ENCODE results near the gene SOX5. TPM values are rescaled to one million over a fixed set of nuclear protein-coding genes. Genes with fewer than 3 reads are reported as not detected.

The SOX5 gene
- total RNA-seq, 1 donor from 2014 or later: 21.1 TPM

- no peaks in the 10 kb centered on the region for H3K36me3 ChIP-seq
- TF ChIP-seq CTCF (IDR thresholded peaks at IDR 0.05): no peak
- no peak for TF ChIP-seq POLR2AphosphoS5 (IDR thresholded peaks at IDR 0.05; ENCODE audit: insufficient read depth in 1 of 2, low read depth in 1 of 2)
- no peak for TF ChIP-seq POLR2A (IDR thresholded peaks at IDR 0.05)
- no peaks in the 10 kb centered on the region for H3K27me3 ChIP-seq
- no peak overlapping the region for H3K27ac ChIP-seq
- H3K4me3 ChIP-seq: no peak overlapping the region
- intact Hi-C loops (cut with DNase I): no loop called here
- DNase-seq (ENCODE audit: extremely low spot score in 2 of 2): no peak
- no peaks in the 10 kb centered on the region for H3K9me3 ChIP-seq
- H3K4me1 ChIP-seq: peaks cover 15% of the 10 kb centered on the region
Observed at GRCh38 chr12:23561364-23562345, 387.8 kb downstream of the SOX5 start.

DNA sequence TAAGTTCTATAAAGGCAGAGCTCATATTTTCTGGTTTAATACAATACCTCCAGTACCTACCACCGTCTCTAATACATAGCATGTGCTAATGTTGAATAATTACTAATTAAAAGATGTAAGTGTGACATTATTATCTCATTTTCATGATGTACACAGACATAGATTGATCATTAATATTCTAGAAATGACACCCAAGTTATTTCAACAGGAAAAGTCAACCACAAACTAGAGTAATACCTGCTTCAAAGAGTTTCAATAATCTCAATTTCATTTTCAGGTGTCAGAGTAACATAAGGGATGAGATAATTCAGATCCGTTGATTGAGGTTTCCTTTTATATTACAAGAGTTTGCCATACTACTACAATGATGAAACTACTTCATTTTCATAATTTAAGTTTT is 388.9 kb downstream of the SOX5 start:
- H3K4me1 ChIP-seq: peaks cover 13% of the 10 kb centered on the region
- H3K27me3 ChIP-seq: no peaks in the 10 kb centered on the region
- H3K36me3 ChIP-seq: no peaks in the 10 kb centered on the region
- no peak for TF ChIP-seq CTCF (IDR thresholded peaks at IDR 0.05)
- TF ChIP-seq POLR2A (IDR thresholded peaks at IDR 0.05): no peak
- no peak for TF ChIP-seq POLR2AphosphoS5 (IDR thresholded peaks at IDR 0.05; ENCODE audit: insufficient read depth in 1 of 2, low read depth in 1 of 2)
- intact Hi-C loops (cut with DNase I): no loop called here
- no peak overlapping the region for H3K4me3 ChIP-seq
- DNase-seq (ENCODE audit: extremely low spot score in 2 of 2): no peak
- H3K27ac ChIP-seq: no peak overlapping the region
- H3K9me3 ChIP-seq: no peaks in the 10 kb centered on the region

DNA sequence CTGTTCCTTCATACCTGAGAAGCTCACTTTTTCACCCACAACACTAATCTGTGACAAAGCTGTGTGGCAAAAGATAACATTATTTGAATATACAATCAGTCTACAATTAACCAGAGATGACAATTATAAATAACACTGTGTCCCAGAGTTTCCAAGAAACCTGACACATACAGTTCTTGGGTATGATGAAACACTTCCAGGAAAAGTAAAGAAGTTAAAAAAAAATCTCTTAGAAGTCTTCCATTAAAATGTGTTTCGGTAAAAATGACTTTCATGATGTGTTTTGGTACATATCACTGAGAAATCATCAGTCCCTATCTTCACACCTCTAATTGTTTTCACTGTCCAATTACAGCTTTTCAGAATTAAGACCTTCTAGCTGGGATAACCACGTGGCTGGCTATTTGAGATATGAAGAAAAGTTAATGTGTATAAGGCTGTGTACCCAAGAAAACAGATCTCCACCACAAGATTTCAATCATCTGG is 390.2 kb downstream of the SOX5 start:
- no peaks in the 10 kb centered on the region for H3K27me3 ChIP-seq
- TF ChIP-seq CTCF (IDR thresholded peaks at IDR 0.05) (no peak), POLR2AphosphoS5 (IDR thresholded peaks at IDR 0.05; ENCODE audit: insufficient read depth in 1 of 2, low read depth in 1 of 2) (no peak), POLR2A (IDR thresholded peaks at IDR 0.05) (no peak)
- DNase-seq (ENCODE audit: extremely low spot score in 2 of 2): no peak
- intact Hi-C loops (cut with DNase I): no loop called here
- no peak overlapping the region for H3K4me3 ChIP-seq
- H3K9me3 ChIP-seq: no peaks in the 10 kb centered on the region
- peaks cover 2% of the 10 kb centered on the region for H3K4me1 ChIP-seq
- no peaks in the 10 kb centered on the region for H3K36me3 ChIP-seq
- H3K27ac ChIP-seq: no peak overlapping the region

- intact Hi-C loops (cut with DNase I): no loop called here
- Histone ChIP-seq H3K4me1 (no peaks in the 10 kb centered on the region), H3K27me3 (no peaks in the 10 kb centered on the region), H3K27ac (no peak overlapping the region), H3K4me3 (no peak overlapping the region), H3K9me3 (no peaks in the 10 kb centered on the region), H3K36me3 (no peaks in the 10 kb centered on the region)
- TF ChIP-seq POLR2A (IDR thresholded peaks at IDR 0.05) (no peak), POLR2AphosphoS5 (IDR thresholded peaks at IDR 0.05; ENCODE audit: insufficient read depth in 1 of 2, low read depth in 1 of 2) (no peak), CTCF (IDR thresholded peaks at IDR 0.05) (no peak)
- DNase-seq (ENCODE audit: extremely low spot score in 2 of 2): no peak
Observed at GRCh38 chr12:23556661-23557060, 392.8 kb downstream of the SOX5 start.

GRCh38 chr12:23555825-23556207 is 393.7 kb downstream of the SOX5 start:
- DNase-seq (ENCODE audit: extremely low spot score in 2 of 2): no peak
- TF ChIP-seq CTCF (IDR thresholded peaks at IDR 0.05) (no peak), POLR2AphosphoS5 (IDR thresholded peaks at IDR 0.05; ENCODE audit: insufficient read depth in 1 of 2, low read depth in 1 of 2) (no peak), POLR2A (IDR thresholded peaks at IDR 0.05) (no peak)

More at GRCh38 chr12:23555825-23556207, 393.7 kb downstream of the SOX5 start:
- no peak overlapping the region for H3K4me3 ChIP-seq
- intact Hi-C loops (cut with DNase I): no loop called here
- H3K27ac ChIP-seq: no peak overlapping the region
- no peaks in the 10 kb centered on the region for H3K4me1 ChIP-seq
- no peaks in the 10 kb centered on the region for H3K27me3 ChIP-seq
- H3K9me3 ChIP-seq: no peaks in the 10 kb centered on the region
- no peaks in the 10 kb centered on the region for H3K36me3 ChIP-seq

Measured in vagina (tissue), 2 donors.